ENCODE data around the gene DGKQ.

Gene DGKQ

DNA sequence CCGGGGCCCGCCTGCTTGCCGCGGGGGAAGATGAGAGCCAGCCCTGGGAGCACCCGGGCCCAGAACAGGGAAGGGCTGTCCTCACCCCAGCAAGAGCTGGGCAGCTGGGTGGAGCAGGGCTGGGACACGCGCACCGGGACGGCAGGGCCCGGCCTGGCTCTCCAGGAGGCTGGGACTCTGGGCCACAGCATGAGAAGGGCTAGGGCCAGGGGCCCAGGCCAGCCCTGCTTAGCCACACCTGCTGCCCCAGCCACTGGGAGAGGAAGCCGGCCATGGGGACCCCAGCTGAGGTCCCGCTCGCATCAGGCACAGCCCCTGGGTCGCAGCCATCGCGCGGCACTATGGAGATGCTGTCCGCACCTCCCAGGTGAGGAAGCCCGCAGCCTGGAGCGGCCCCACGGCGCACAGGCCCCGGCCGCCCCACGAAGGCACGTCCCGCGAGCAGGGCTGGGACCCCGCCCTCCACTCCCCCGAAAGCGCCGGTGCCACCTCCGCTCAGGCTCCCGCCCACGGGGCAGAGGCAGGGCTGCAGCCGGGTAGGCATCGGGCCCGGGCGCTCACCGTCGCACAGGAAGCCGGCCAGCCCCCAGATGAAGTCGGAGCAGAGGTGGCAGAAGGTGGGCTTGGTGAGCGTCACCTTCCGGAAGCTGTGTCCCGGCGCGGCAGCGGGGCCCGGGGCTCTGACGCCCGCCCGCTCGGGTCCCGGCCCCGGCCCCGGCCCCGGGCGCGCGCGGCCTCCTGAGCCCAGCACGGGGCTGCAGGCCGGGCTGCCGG, 531 bp downstream of the DGKQ start:
- no peak for DNase-seq

DNA sequence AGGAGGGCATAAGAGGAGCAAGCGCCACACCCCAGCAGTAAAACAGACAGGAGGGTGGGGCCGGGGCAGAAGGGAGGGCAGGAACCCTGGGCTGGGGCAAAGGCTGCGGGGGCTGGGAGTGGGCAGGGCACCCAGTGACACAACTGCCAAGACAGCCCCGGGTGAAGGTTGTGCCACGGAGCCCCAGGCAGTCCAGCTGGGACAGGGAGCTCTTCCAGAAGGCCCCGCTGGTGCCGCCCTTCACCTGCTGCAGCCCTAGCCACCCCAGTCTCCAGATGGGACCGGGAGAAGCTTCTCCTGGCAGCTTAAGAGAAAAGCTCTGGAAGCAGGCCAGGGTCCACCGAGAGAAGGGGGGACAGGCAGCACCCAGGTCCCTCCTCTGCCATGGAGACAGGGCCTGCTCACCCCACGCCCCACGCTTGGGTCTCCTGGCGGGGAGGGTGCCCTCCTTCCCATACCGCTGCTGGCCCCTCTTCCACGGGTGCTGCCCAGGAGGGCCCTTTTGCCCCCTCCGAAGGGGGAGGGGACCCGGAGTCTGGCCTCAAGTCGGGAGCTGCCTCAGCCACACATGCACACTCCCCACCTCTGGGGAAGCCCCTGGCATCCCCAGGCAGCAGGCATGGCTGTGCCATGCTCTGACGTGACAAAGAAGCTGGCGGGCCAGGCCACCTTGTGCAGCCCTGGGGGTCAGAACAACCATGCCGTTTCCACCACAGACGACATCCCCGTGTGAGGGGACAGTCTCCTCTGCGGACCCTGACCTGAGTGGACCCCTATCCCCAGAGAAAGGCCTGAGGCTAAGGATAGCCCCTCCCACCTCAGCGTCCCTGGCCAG, 1.5 kb downstream of the DGKQ start:
- no peak for DNase-seq

DNA sequence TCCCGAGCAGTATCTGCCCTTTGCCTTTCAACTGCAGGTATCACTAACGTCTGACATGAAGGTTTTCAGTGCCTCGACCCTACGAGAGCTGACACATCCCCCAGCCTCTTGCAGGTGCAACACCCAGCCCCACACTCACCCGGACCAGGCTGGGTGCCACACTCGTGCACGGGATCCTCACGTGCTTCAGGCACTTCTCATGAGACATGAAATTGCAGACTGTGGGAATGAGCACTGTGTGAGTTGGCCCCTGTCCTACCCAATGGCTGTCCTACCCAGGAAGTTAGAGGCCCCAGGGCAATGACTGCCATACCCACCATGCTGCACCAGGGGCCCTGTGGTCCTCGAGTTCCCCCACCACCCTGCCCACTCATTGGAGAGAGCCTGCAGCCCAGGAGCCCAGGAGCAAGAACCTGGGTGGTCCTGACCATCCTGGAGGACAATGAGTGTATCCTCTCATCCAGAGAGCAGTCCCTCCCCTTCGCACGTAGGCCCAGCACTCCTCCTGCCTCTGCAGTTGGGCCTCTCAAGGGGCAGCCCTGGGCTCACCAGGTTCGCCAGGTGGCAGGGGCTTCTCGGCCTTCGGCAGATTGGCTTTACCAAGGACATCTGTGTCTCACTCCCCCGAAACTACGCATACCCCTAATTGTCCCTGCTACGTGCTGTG, 2.4 kb downstream of the DGKQ start:
- DNase-seq, result no peak

DNA sequence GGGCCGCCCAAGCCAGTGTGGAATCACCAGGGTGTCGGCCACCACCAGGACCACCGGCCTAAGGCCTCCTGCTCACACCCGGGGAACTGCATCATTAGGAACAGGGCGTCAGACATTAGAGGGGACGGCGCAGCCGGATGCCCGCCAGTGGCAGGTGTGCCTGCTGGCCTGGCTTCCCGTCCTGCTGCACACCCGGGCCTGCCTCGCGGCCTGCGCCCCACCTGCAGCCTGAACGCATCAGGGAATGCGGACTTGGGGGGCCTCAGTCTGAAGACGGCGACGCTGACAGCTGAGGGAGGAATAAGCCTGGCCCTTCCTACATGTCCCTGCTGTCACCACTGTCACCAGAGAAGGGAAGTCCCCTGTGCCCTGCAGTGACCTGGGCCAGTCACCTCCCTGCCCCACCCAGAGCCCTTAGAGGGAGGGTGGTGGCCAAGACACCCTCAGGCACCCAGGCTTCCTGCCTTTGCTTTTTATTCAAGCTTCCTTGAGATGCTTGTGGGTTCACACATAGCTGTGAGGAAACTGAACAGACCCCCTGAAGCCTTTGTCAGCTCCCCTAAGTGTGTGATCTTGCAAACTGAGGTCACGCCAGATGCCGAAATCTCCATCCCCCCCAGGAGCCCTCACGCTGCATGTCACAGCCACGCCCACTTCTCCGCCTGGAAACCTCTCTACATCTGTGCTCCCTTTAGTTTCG, 3.2 kb downstream of the DGKQ start:
- DNase-seq, result no peak

DNA sequence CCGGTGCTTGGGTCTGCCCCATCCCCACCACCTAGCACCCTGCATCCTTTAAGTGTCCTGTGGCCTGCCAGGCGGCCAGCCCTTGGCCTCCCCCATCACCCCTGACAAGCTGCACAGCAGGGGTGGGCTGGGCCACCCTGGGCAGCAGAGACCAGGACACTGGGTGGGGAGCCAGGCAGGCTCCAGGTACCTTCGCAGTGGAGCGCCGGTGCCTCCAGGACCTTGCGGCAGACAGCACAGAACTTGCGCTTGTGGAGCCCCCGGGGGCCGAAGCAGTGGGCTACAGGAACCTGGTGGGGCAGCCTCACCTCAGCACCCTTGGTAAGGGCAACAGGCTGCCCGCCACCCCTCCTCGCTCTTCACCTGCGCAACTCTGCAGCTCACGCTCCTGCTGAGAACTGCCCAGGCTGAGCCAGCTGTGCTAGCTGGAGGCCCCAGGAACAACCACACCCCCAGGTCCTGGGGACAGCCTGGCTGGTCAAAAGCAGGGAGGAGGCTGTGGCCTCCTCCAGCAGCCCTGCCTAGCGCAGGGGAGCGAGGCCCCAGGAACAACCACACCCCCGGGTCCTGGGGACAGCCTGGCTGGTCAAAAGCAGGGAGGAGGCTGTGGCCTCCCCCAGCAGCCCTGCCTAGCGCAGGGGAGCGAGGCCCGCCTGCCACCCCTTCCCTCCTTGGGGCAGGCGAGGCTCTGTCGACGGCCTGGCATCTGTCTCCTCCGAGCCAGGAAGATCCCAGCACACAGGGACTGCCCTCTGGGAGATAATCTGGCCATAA, 4.6 kb downstream of the DGKQ start:
- DNase-seq, result no peak

DNA sequence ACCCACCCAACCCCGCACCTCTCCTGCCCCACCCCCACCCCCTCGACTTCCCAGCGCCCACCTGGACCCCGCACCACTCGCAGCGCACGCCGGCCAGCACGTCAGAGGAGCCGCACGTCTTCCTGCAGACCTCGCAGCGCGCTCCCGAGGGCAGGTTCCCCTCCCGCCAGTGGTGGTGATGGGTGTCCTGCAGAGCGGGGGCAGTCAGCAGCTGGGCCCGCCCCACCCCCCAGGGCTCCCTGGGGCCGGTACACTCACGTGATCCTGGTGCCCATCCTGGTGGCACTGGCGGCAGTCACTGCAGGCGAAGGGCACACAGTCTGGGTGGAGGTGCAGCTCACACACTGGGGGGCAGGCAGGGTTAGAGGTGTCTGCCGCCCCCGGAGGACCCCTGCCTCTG, 5.1 kb downstream of the DGKQ start:
- DNase-seq, result no peak

DNA sequence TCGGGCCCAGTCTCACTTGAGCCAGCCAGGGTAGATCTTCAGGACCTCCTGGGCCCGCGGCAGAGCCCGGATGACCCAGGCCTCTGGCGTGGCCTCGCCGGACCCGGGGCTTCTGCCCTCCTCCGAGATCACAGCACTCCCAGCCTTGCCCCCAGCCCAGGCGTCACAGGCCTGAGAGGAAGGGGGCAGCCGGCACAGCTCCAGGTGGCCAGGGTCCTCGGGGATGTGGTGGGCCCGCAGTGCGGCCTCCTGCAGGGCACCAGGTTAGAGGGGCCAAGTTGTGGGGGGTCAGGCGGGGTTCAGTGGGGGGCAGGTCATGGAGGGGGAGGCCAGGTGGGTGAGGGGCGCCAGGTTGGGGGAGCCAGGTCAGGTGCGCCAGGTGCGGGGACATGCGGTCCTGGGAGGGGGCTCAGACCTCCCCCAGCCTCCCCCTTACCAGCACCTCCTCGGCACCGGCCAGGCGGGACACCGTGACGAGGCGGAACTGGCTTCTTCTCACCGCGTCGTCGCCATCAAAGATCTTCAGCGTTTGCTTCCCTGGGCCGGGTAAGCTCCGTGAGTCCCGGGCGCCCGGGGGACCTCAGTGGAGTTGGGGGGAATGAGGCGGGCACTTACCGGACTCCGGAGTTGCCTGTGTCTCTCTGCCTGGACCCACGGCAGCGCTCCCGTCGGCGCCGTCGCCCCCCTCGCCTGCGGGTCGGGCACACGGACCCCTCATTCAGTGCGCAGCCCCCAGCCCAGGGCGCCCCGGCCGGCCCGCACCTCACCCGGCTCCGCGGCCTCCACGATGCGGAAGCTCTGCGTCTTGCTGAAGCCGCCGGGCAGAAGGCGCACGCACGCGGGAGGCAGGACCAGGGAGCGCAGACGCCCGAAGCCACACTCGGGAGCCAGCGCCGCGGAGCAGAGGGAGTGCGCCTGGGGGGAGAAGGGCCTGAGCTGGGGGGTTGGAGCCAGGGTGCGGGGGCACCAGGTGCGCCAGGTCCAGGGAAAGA, 6.0 kb downstream of the DGKQ start:
- DNase-seq, result no peak

DNA sequence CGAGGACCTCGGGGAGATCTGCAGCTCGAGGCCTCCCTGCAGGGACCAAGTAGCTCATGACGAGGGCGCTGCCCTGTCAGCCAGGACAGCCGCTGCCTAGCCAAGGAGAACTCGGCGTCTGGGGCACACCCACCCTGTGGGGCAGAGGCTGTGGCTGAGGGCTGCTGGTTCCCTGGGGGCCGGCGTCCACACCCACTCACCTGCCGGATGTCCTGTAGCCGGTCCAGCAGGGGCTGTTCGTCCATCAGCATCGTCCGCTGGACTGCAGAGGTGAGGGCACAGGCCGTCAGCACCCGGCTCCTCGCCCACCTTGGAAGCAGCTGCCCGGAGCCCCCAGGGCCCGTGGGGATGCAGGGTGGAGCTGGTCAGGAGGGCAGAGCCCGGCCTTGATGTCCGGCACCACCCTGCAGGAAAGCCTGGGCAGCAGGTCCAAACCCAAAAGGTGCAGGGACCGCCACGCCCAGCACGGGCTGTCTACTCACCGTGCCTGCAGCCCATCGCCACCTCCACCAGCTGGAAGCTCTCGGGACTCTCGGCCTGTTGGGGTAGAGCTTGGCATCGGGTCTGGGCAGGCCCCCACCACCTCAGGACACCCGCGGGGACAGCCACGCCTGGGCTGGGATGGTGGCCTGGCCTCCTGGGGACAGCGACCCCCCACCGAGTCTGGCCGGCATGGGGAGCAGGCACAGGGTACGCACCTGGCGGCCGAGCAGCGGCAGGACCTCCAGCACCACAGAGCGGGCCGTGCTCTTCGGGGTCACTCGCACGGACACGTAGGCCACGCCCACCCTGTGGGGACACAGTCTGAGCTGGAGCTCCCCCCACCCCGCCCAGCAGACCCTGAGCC, 6.9 kb downstream of the DGKQ start:
- DNase-seq, result no peak

DNA sequence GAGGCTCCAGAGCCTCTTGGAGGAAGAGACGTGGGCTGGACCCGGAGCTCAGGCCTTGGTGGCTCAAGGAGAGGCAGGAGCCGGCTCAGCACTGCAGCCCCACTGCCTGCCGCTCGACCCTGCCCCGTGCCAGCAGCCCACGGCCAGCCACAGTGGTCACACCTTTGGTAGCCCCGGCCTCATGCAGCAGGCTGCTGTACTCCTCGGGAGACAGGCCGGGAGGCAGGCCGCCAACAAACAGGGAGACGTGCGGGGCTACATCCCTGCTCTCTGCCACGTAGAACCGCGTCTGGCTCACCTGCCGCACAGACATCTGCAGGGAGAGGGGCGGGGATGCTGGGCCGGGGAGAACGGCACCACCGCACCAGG, 7.6 kb downstream of the DGKQ start:
- DNase-seq, result no peak

DNA sequence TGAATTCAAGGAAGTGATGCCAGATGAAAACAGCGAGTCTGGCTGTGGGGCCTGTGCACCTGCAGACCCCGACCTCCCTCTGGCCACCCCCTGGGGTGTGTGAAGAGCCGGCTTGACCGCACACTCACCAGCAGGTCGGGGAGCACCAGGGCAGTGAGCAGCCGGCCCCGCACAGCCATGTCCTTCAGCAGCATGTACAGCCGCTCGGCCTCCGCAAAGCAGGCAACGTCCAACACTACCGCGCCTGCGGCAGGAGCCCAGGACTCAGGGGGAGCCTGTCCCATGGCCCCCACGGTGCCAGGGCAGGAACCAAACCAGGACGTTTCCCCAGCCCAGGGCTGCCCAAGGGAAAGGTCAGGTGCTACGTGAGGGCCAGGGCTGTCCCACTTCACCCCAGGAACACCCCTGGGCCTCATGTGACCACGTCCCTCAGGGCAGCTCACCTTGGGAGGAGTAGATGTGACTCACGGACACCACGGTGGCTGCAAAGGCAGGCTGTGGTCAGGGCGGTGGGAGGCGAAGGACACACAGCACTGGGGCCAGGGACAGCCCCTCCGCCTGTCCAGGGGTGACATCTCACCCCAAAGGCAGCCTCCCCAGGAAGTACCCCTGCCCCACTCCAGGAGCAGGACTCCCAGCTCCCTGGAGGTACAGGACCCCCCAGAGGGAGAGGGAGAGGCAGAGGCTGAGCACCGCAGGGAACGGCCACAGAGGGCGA, 8.2 kb downstream of the DGKQ start:
- no peak for DNase-seq

DNA sequence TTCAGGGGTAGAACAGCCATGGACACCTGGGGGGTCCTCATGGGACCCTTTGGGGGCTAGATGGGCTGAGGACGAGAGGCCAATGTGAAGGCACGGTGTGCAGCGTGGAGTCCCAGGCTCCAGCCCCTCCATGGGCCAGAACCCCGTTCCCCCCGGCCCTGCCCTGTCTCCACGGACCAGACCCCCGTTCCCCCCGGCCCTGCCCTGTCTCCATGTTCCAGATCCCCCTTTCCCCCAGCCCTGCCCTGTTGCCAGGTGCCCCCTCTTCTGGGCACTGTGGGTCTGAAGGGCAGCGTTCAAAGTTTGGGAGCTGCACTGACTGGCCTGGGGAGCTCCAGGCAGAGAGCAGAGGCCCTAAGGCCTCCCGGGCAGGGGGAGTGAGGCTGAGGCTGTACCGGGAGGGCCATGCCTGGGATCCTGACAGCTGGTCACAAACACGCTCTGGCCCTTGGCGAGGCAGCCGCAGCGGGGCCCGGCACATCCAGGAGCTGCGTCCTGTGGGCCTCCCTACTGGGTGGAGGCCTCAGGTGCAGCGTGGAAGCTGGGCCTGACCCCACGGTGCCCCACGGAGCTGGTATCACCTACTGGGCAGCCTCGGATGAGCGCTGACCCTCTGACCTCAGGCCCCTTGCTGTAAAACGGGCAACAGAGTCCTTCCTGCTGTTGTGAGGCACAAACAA, 8.9 kb downstream of the DGKQ start:
- DNase-seq, result no peak

DNA sequence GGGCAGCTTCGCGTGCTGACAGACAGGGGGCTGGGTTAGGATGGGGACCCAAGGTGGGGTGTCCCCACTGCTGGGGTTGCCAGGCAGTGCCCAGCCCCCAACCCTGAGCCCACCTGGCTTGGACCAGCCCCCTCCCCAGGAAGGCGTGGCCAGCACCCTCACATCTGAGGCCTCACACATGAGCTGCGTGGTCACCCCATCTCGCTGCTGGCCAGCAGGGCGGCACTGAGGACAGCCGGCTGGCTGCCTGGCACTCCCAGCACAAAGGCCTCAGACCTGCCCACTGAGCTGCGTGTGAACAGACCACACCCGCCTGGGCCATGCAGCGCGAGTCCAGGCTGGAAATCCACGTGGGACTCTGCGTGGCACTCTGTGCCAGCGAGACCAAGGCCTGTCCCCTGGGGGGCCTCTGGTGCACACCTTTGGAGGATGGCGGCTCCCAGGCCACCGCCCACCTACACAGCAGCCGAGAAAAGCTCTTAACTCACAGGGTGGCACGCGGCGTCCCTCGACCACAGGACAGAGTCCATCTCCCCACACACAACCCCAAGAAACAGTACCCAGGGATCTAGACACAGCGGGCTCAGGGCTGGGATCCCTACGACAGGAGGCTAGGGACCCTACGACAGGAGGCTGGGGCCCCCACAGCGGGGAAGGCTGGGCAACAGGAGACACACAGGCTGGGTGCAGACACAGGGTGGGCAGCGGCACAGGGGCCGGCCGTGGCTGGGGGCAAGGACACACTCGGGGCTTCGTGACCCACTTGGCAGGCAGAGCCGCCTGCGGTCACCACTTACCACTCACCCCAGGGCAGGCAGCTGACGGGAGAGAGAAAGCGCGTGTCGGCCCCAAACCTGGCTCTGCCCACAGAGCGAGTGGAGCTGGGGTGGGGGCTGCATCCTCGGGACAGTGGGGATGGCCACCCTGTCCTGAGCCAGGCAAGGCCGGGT, 9.8 kb downstream of the DGKQ start:
- DNase-seq, result no peak

DNA sequence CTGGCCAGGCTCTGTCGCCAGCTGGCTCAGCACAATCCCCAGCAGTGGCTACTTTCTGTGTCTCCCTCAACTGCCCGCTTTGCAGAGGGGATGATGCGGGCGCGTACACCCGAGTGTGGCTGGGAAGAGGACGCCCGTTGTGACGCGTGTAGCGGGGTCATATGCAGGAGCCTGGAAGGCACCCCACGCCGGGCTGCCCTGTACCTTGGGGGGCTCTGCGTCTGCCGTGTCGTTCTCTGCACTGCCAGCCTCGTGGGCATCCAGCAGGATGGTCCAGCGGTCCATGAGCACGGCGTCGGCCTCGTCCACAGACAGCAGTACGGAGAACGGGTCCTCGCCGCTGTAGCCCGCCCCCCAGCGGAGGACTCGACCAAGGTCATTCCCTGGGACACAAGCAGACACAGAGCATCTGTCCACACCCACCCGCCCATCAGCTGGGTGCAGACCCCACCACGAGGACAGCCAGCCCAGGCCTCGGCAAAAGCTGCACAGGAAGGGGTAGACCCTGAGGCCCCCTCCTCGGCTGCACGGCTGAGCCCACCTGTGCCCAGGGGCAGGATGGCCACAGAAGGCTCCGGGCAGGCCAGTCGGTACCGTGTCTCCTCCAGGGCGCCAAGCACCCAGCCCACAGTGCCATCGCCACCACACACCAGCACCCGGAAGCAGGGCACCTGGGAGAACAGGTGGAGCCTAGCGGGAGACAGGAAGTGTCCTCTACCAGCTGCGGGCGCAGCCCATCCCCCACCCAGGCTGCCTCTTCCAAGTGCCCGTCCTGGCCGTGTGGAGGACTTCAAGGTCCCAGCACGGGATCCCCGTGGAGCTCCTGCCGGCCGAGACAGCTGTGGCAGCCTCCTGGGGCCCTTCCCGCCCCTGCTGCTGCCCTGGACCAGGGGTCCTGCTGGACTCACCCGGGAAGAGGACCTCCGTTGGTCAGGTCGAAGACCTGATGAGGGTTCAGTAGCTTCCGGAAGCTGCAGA, 10.8 kb downstream of the DGKQ start:
- no peak for DNase-seq

DNA sequence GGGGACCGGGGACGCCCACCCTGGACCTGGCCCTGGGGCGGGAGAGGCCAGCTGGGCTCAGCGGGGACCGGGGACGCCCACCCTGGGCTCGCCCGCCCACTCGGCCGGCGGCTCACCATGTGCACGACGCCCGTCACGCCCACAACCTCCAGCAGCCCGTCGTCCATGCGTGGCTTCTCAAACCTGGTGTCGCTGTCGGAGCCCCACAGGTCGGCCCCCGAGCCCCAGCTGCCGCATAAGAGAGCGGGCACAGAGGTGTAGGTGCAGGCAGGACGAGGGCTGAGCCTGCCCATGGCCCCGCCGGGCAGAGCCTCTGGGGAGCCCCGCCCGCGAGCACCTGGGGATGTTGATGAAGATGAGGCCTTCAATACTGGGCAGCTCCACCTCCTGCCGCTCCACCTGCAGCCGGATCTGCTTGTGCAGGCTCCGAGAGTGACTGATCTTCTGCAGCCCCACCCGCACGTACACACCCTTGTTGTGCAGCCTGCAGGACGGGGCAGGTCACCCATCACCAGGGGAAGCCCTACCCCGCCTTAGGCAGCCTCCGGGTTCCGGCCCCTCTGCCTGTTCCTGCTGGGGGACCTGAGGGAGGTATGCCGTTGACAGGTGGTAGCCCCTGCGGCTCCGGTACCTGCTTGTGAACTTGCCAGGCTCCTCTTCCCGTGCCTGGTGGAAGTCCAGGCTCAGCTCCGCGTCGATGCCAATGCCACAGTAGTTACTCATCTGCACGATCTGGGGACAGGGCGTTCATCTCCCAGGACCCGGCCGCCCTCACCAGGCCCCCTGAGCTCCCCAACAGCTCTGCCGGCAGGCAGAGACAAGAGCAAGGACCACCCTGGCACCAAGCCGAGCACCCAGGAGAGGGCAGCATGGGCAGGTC, 11.8 kb downstream of the DGKQ start:
- DNase-seq, result no peak

DNA sequence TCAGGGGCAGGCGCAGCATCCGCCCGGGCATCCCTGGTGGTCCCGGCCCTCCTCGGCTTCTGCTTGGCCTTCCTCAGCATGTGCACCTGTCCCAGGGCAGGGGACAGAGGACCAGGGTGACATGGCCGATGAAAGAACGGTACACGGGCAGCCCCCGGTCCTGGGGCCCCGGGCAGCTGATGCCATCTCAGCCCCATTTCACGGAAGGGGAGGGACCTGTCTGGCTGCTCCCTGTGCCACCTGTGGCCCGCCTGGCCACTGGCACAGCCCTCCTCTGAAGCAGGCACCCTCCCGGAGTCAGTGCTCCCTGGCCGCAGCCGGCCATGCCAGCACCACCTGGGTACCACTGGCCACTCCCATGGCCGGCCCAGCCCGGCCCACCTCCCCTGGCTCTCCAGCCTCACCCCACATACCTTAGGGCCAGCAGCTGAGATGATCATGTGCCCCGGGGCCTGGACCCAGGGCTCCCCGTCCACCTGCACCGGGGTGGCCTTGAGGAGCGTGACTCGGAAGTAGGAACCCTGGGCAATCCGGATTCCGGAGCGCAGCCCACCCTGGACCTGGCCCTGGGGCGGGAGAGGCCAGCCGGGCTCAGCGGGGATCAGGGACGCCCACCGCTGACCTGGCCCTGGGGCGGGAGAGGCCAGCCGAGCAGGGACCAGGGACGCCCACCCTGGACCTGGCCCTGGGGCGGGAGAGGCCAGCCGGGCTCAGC, 12.6 kb downstream of the DGKQ start:
- DNase-seq, result no peak
